HUES48 (cell line): ENCODE results near the gene ACOX2.

Experiments used
- H3K27ac ChIP-seq: one replicate; pipeline ENCODE4 v1.7.0; 2013; ENCODE audit warnings: low read depth, low read length, inconsistent platforms
- H3K27me3 ChIP-seq: 2 replicates; pipeline ENCODE4 v1.6.1; 2013; ENCODE audit warnings: mild to moderate bottlenecking, low read length; ENCODE audit not compliant: control insufficient read depth, insufficient read depth
- H3K36me3 ChIP-seq: 2 replicates; pipeline ENCODE4 v1.6.1; 2013; ENCODE audit warnings: low read length; ENCODE audit not compliant: control insufficient read depth, insufficient read depth
- H3K4me1 ChIP-seq: 2 replicates; pipeline ENCODE4 v1.6.1; 2013; ENCODE audit warnings: mild to moderate bottlenecking, low read length; ENCODE audit not compliant: control insufficient read depth, insufficient read depth
- H3K4me3 ChIP-seq: 2 replicates; pipeline ENCODE4 v1.5.1; 2013; ENCODE audit warnings: mild to moderate bottlenecking, low read depth, low read length
- H3K9ac ChIP-seq: 2 replicates; pipeline ENCODE4 v1.6.1; 2013; ENCODE audit warnings: mild to moderate bottlenecking, low read depth, low read length, moderate library complexity
- H3K9me3 ChIP-seq: 2 replicates; pipeline ENCODE4 v1.6.1; 2013; ENCODE audit warnings: low read length; ENCODE audit not compliant: control insufficient read depth, insufficient read depth

ACOX2 gene

GRCh38 chr3:58574682-58575081 is 37.7 kb upstream of the ACOX2 start:
- H3K4me1 ChIP-seq, result peaks cover 13% of the 10 kb centered on the region
- H3K9me3 ChIP-seq, result no peaks in the 10 kb centered on the region
- H3K36me3 ChIP-seq, result no peaks in the 10 kb centered on the region
- no peak overlapping the region for H3K4me3 ChIP-seq
- H3K9ac ChIP-seq, result no peak overlapping the region
- no peaks in the 10 kb centered on the region for H3K27me3 ChIP-seq
- H3K27ac ChIP-seq, result no peak overlapping the region

GRCh38 chr3:58574106-58574505 is 37.1 kb upstream of the ACOX2 start:
- H3K4me1 ChIP-seq, result peaks cover 13% of the 10 kb centered on the region
- no peaks in the 10 kb centered on the region for H3K27me3 ChIP-seq
- H3K9ac ChIP-seq, result no peak overlapping the region
- H3K9me3 ChIP-seq, result no peaks in the 10 kb centered on the region
- H3K27ac ChIP-seq, result no peak overlapping the region
- H3K4me3 ChIP-seq, result no peak overlapping the region
- no peaks in the 10 kb centered on the region for H3K36me3 ChIP-seq

GRCh38 chr3:58573640-58574039 is 36.6 kb upstream of the ACOX2 start:
- Histone ChIP-seq H3K27me3 (no peaks in the 10 kb centered on the region), H3K4me3 (no peak overlapping the region), H3K27ac (no peak overlapping the region), H3K9me3 (no peaks in the 10 kb centered on the region), H3K36me3 (no peaks in the 10 kb centered on the region), H3K9ac (no peak overlapping the region), H3K4me1 (peaks cover 13% of the 10 kb centered on the region)

GRCh38 chr3:58572634-58573230 is 35.7 kb upstream of the ACOX2 start:
- H3K9me3 ChIP-seq, result no peaks in the 10 kb centered on the region
- peaks cover 13% of the 10 kb centered on the region for H3K4me1 ChIP-seq
- H3K4me3 ChIP-seq, result no peak overlapping the region
- no peak overlapping the region for H3K27ac ChIP-seq
- no peak overlapping the region for H3K9ac ChIP-seq
- no peaks in the 10 kb centered on the region for H3K36me3 ChIP-seq
- H3K27me3 ChIP-seq, result no peaks in the 10 kb centered on the region

- no peak overlapping the region for H3K27ac ChIP-seq
- no peaks in the 10 kb centered on the region for H3K36me3 ChIP-seq
- H3K27me3 ChIP-seq, result no peaks in the 10 kb centered on the region
- H3K4me3 ChIP-seq, result no peak overlapping the region
- H3K9ac ChIP-seq, result no peak overlapping the region
- H3K9me3 ChIP-seq, result no peaks in the 10 kb centered on the region
- H3K4me1 ChIP-seq, result peaks cover 6% of the 10 kb centered on the region
Measured at GRCh38 chr3:58572013-58572633, 35.1 kb upstream of the ACOX2 start.

GRCh38 chr3:58570851-58571250 is 33.9 kb upstream of the ACOX2 start:
- no peaks in the 10 kb centered on the region for H3K36me3 ChIP-seq
- peaks cover 12% of the 10 kb centered on the region; the same call in 1 of the 2 replicates for H3K4me1 ChIP-seq
- no peak overlapping the region for H3K27ac ChIP-seq
- H3K9ac ChIP-seq, result no peak overlapping the region
- H3K9me3 ChIP-seq, result no peaks in the 10 kb centered on the region
- no peak overlapping the region for H3K4me3 ChIP-seq
- H3K27me3 ChIP-seq, result no peaks in the 10 kb centered on the region

- H3K36me3 ChIP-seq, result no peaks in the 10 kb centered on the region
Measured at GRCh38 chr3:58569287-58570001, 32.5 kb upstream of the ACOX2 start.

GRCh38 chr3:58568572-58569286 is 31.7 kb upstream of the ACOX2 start:
- H3K36me3 ChIP-seq, result no peaks in the 10 kb centered on the region
- no peaks in the 10 kb centered on the region for H3K27me3 ChIP-seq
- H3K9ac ChIP-seq, result no peak overlapping the region
- no peak overlapping the region for H3K27ac ChIP-seq
- peaks cover 21% of the 10 kb centered on the region; the same call in 1 of the 2 replicates for H3K4me1 ChIP-seq
- H3K9me3 ChIP-seq, result no peaks in the 10 kb centered on the region
- no peak overlapping the region for H3K4me3 ChIP-seq

More at GRCh38 chr3:58569287-58570001, 32.5 kb upstream of the ACOX2 start:
- Histone ChIP-seq H3K4me1 (peaks cover 22% of the 10 kb centered on the region; the same call in 1 of the 2 replicates), H3K27ac (no peak overlapping the region), H3K27me3 (no peaks in the 10 kb centered on the region), H3K9me3 (no peaks in the 10 kb centered on the region), H3K9ac (no peak overlapping the region), H3K4me3 (no peak overlapping the region)

GRCh38 chr3:58567251-58567515 is 30.2 kb upstream of the ACOX2 start:
- H3K9ac ChIP-seq, result no peak overlapping the region
- H3K4me3 ChIP-seq, result no peak overlapping the region
- H3K27ac ChIP-seq, result no peak overlapping the region
- H3K4me1 ChIP-seq, result peaks cover 17% of the 10 kb centered on the region; the same call in 1 of the 2 replicates
- H3K36me3 ChIP-seq, result no peaks in the 10 kb centered on the region
- no peaks in the 10 kb centered on the region for H3K9me3 ChIP-seq
- H3K27me3 ChIP-seq, result no peaks in the 10 kb centered on the region

GRCh38 chr3:58566398-58567250 is 29.6 kb upstream of the ACOX2 start:
- Histone ChIP-seq H3K9me3 (no peaks in the 10 kb centered on the region), H3K27me3 (no peaks in the 10 kb centered on the region), H3K4me1 (peaks cover 21% of the 10 kb centered on the region; the same call in 1 of the 2 replicates), H3K27ac (no peak overlapping the region), H3K4me3 (no peak overlapping the region), H3K9ac (no peak overlapping the region), H3K36me3 (no peaks in the 10 kb centered on the region)
